HepG2 (cell line): ENCODE measurements around the gene HOXA13. TPM values are rescaled to one million over a fixed set of nuclear protein-coding genes. Genes with fewer than 3 reads are reported as not detected.

Experiments used
- ATAC-seq: fragments of 200-7000 bp; cut with Tn5 transposase; 3 replicates; pipeline ENCODE4 v1.9.1; 2020; ENCODE audit warnings: mild to moderate bottlenecking, moderate library complexity
- BruUV-seq: library from RNA; stranded (reverse); fragments of 400-500 nt; replicated peaks from 2 replicates; lab custom pipeline; 2021; lab: Mats Ljungman, UMichigan
- CTCF ChIA-PET: fragments of 300-600 bp; formaldehyde crosslinking; extraction: SDS; loops from one replicate; lab custom pipeline; 2021; ENCODE audit warnings: low total read pairs, inconsistent platforms, low intra/inter-chr PET ratio; lab: Yijun Ruan, JAX
- POLR2A ChIA-PET: fragments of 350-600 bp; sonication (Branson Sonifier 250); formaldehyde crosslinking; loops from one replicate; lab custom pipeline; 2020; ENCODE audit warnings: antibody characterized with exemption, inconsistent platforms; lab: Yijun Ruan, JAX
- DNase-seq: peaks from one replicate; pipeline ENCODE4 v3.0.0-alpha.2; 2015; ENCODE audit warnings: low spot score
- FAIRE-seq: peaks from 3 replicates; lab custom pipeline; 2011; peaks lifted over from hg19 to GRCh38; lab: Jason Lieb, UNC
- H2AFZ ChIP-seq: one replicate; pipeline ENCODE4 v1.6.1; 2011; ENCODE audit warnings: low read length, inconsistent platforms
- H3K27ac ChIP-seq: fragments of 300-600 bp; 3 replicates; pipeline ENCODE4 v1.8.0; 2011; ENCODE audit warnings: mixed run types, mild to moderate bottlenecking, mixed read lengths, low read length, inconsistent platforms; ENCODE audit not compliant: insufficient read depth; ENCODE audit errors: extremely low read length
- H3K27me3 ChIP-seq, 2 experiments: fragments of 200-600 bp in 1 of 2; 2 replicates in 1 of 2; 3 replicates in 1 of 2; pipeline versions ENCODE4 v1.6.0 to v1.8.0; 2011; ENCODE audit warnings: low read length in 2 of 2, mild to moderate bottlenecking in 2 of 2, moderate library complexity in 2 of 2, inconsistent platforms in 1 of 2; ENCODE audit not compliant: insufficient read depth in 2 of 2, control insufficient read depth in 1 of 2
- H3K36me3 ChIP-seq, 2 experiments: fragments of 200-600 bp in 1 of 2; replicated peaks in 1 of 2; 2 replicates in 1 of 2; 3 replicates in 1 of 2; pipeline versions ENCODE4 v1.5.1 to v1.8.0; 2011; ENCODE audit warnings: low read length in 2 of 2, inconsistent platforms in 1 of 2; ENCODE audit not compliant: insufficient read depth in 2 of 2, control insufficient read depth in 1 of 2
- H3K4me1 ChIP-seq: 2 replicates; pipeline ENCODE4 v1.5.1; 2012; ENCODE audit warnings: low read length, inconsistent platforms; ENCODE audit not compliant: insufficient read depth
- H3K4me2 ChIP-seq: 2 replicates; pipeline ENCODE4 v1.6.0; 2011; ENCODE audit warnings: low read depth, low read length, inconsistent platforms
- H3K4me3 ChIP-seq, 3 experiments: fragments of 200-600 bp in 1 of 3; sonication (generic), shearing (Covaris generic) in 1 of 3; replicated peaks in 1 of 3; 2 replicates each; pipeline ENCODE4 v1.5.1; 2011 to 2016; ENCODE audit warnings: low read length in 3 of 3, inconsistent platforms in 2 of 3, low read depth in 2 of 3, mild to moderate bottlenecking in 2 of 3, control low read depth in 1 of 3, mixed read lengths in 1 of 3; ENCODE audit not compliant: insufficient read depth in 1 of 3
- H3K79me2 ChIP-seq: one replicate; pipeline ENCODE4 v1.6.1; 2011; ENCODE audit warnings: low read length, inconsistent platforms; ENCODE audit not compliant: insufficient read depth
- H3K9ac ChIP-seq: 2 replicates; pipeline ENCODE4 v1.6.0; 2011; ENCODE audit warnings: mild to moderate bottlenecking, low read depth, low read length, inconsistent platforms; ENCODE audit not compliant: insufficient read depth
- H3K9me3 ChIP-seq: 2 replicates; pipeline ENCODE4 v1.5.1; 2012; ENCODE audit warnings: mild to moderate bottlenecking, low read length
- H4K20me1 ChIP-seq: 2 replicates; pipeline ENCODE4 v1.6.0; 2011; ENCODE audit warnings: inconsistent platforms, mild to moderate bottlenecking, low read length, moderate library complexity; ENCODE audit not compliant: insufficient read depth
- HDAC1 ChIP-seq: sonication (generic); formaldehyde crosslinking; IDR thresholded peaks from 2 replicates; pipeline ENCODE4 v1.5.1; 2020; ENCODE audit warnings: mild to moderate bottlenecking, missing genetic modification reagents
- HHEX ChIP-seq: IDR thresholded peaks from 2 replicates; pipeline ENCODE4 v1.6.1; 2016; ENCODE audit warnings: control low read depth
- MEIS2 ChIP-seq: sonication (generic); formaldehyde crosslinking; IDR thresholded peaks from 2 replicates; pipeline ENCODE4 v1.9.0; 2021; ENCODE audit warnings: mild to moderate bottlenecking, missing genetic modification reagents
- NAIF1 ChIP-seq: sonication (generic); formaldehyde crosslinking; IDR thresholded peaks from 2 replicates; pipeline ENCODE4 v1.5.0; 2020; ENCODE audit warnings: mild to moderate bottlenecking, missing genetic modification reagents, borderline replicate concordance
- PHF20 ChIP-seq: sonication (generic); formaldehyde crosslinking; IDR thresholded peaks from 2 replicates; pipeline ENCODE4 v1.5.0; 2020; ENCODE audit warnings: mild to moderate bottlenecking, missing genetic modification reagents
- RXRA ChIP-seq: sonication (generic); formaldehyde crosslinking; IDR thresholded peaks from 2 replicates; pipeline ENCODE4 v1.5.1; 2020; ENCODE audit warnings: missing genetic modification reagents
- STAT6 ChIP-seq: sonication (generic); formaldehyde crosslinking; IDR thresholded peaks from 2 replicates; pipeline ENCODE4 v1.4.0; 2020; ENCODE audit warnings: missing genetic modification reagents, mild to moderate bottlenecking, borderline replicate concordance
- TBP ChIP-seq: sonication (generic); formaldehyde crosslinking; IDR thresholded peaks from 2 replicates; pipeline ENCODE4 v1.5.0; 2020; ENCODE audit warnings: missing genetic modification reagents
- ZFP1 ChIP-seq: IDR thresholded peaks from 2 replicates; pipeline ENCODE4 v1.6.1; 2016
- ZNF142 ChIP-seq: sonication (generic); formaldehyde crosslinking; IDR thresholded peaks from 2 replicates; pipeline ENCODE4 v1.4.0; 2020; ENCODE audit warnings: missing genetic modification reagents
- ZNF879 ChIP-seq: sonication (generic); formaldehyde crosslinking; IDR thresholded peaks from 2 replicates; pipeline ENCODE4 v1.8.1; 2023; ENCODE audit warnings: missing genetic modification reagents
- WGBS: methylation state at CpG from one replicate; pipeline ENCODE4 v1.1.6; 2017; ENCODE audit warnings: low lambda C conversion rate; 5-methylcytosine and 5-hydroxymethylcytosine counted together
- in situ Hi-C: cut with HindIII; loops from 2 replicates; pipeline ENCODE4 v1.10.0; 2017; ENCODE audit warnings: low pct_unique_long_range_greater_than_20kb; ENCODE audit not compliant: extremely low pct_ligation_motif_present
- intact Hi-C: fragments of 100-400 bp; cut with micrococcal nuclease; formaldehyde crosslinking; loops from one replicate; pipeline ENCODE4 v1.10.0; 2022; ENCODE audit not compliant: unreplicated experiment
- polyA plus RNA-seq, 8 experiments: library from polyadenylated mRNA; depleted of rRNA in 3 of 8; stranded (reverse) in 7 of 8; unstranded in 1 of 8; fragments of >200 nt; fragmentation: Illumina TruSeq in 4 of 8; extraction: Trizol in 4 of 8; gene quantifications; 2 replicates each; pipeline versions ENCODE4 v1.2.1 to v1.2.3, GENCODE V29; 2011 to 2016; ENCODE audit warnings: low read depth in 4 of 8, missing spikeins in 1 of 8, mixed read lengths in 1 of 8; ENCODE audit not compliant: insufficient read depth in 1 of 8
- total RNA-seq, 5 experiments: library from RNA; depleted of rRNA; stranded (reverse); fragments of >200 nt; fragmentation: Illumina TruSeq; extraction: Trizol; gene quantifications; 2 replicates each; pipeline ENCODE4 v1.2.3, GENCODE V29; 2016; ENCODE audit warnings: low read depth in 1 of 5

Gene HOXA13
- total and polyA plus RNA-seq, 2 of the 13 experiments (the other 11 are each of a cell fraction or from before 2014, with no cell fraction given), result 0.01 to 0.04 TPM

- no peak for TF ChIP-seq HDAC1 (CRISPR knock-in tag)
- TF ChIP-seq PHF20 (CRISPR knock-in tag), result no peak
- TF ChIP-seq ZNF142 (CRISPR knock-in tag), result no peak
- no peak for TF ChIP-seq MEIS2
- no peak for TF ChIP-seq ZNF879 (CRISPR knock-in tag)
- no peak for TF ChIP-seq HHEX (CRISPR knock-in tag)
- no peak for TF ChIP-seq STAT6 (CRISPR knock-in tag)
- TF ChIP-seq RXRA (CRISPR knock-in tag), result no peak
- no peak for TF ChIP-seq ZFP1 (CRISPR knock-in tag)
- no peak for TF ChIP-seq TBP (CRISPR knock-in tag)
- no peak for TF ChIP-seq NAIF1 (CRISPR knock-in tag)
- in situ Hi-C loops (loop anchor here (25.0 kb wide), 1 partner anchor 1081 kb away; no protein-coding TSS in a partner anchor), intact Hi-C loops (no loop called here)
- Histone ChIP-seq H3K4me2 (no peak overlapping the region), H3K4me1 (peaks cover 18% of the 10 kb centered on the region), H2AFZ (no peak overlapping the region), H3K27me3 (peaks cover 2 to 65% of the 10 kb centered on the region in 2 experiments), H3K9ac (no peak overlapping the region), H3K27ac (no peak overlapping the region), H3K36me3 (no peaks in the 10 kb centered on the region), H4K20me1 (no peaks in the 10 kb centered on the region), H3K4me3 (no peak overlapping the region), H3K79me2 (no peaks in the 10 kb centered on the region), H3K9me3 (no peaks in the 10 kb centered on the region)
- DNase-seq (no peak), ATAC-seq (no peak), FAIRE-seq (no peak)
- POLR2A ChIA-PET, result no interaction called here
- BruUV-seq, result no TSS peak
- CTCF ChIA-PET, result no interaction called here
- WGBS, result 82% methylated on average over 20 of the region's 25 CpGs
These were observed 31.5 kb downstream of the HOXA13 start for GRCh38 chr7:27168265-27168947.
